ENCODE results near the gene RTL10. TPM values are rescaled to one million over a fixed set of nuclear protein-coding genes. Genes with fewer than 3 reads are reported as not detected.

The RTL10 gene
- total and polyA plus RNA-seq, 2 experiments from 2014 or later, result 13.0 to 15.9 TPM

DNA sequence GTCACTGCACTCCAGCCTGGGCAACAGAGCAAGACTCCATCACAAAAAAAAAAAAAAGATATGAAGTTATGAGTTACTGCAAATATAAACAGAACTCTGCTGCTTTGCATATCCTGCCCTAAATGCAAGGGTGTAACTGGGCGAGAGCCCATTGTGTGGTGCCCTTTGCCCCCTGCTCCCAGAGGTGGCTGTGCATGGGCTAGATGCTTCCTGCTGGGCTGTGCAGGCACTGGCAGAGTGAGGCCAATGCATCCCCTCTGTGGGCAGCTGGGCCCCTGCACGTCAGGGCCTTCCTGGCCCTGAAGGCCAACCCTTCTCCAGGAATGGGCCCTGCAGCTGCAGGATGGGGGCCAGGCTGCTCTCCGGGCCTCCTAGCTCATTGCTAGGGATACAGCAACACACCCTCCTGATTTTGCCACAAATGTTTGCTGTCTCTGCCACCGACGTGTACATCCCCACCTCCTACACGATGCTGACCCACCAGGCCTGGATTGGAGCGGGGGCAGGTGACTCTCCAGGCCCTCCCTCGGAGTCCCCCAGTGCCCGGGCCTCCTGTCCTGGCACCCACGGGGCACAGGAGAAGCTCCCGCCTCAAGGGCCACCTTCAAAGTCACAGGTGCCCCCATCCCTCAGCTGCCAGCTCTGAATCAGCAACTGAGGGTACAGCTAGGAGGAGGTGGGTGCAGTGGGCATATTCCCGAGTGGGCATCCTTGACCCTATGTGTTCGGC lies 46.2 kb upstream of the RTL10 start:
- Histone ChIP-seq H3K36me3 (replicated peaks; ENCODE audit: insufficient read depth, low read depth) (no peaks in the 10 kb centered on the region), H3K4me1 (ENCODE audit: insufficient read depth) (peaks cover 14% of the 10 kb centered on the region)
- 93% methylated on average over 13 of the region's 13 CpGs for WGBS (ENCODE audit: low lambda C conversion rate, missing lambda C conversion rate)

DNA sequence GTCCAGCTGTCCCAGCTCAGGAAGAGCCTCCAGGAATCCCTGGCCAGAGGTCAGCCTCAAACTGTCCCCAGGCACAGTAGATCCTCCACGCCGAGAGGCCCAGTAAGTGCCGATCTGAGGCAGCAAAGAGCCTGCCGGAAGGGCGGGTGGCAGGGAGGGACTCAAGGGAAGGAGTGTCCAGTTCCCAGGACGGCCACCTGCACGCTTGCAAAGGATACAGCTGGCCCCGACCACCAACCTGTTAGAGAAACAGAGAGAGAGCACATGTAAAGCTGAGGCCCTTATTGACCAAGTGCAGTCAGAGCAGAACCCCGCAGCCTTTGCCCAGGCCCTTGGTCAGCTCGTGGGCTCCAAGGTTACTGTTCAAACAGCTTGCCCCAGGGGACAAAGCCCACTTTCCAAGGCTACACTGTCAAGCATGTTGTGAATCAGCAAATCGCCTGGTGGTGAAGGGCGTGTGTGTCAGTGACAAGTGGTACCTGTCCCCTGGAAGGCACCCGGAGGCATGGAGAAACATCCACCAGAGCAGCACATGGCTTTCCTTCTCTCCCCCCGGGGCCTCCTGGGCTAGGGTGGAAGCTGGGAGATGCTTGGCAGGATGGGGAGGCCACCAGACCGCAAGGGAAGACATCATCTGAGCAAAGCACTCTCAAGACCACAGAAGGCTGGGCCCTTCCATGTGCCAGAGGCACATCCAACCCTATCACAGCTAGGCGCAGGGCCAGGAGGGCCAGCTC lies 44.3 kb upstream of the RTL10 start:
- Histone ChIP-seq H3K4me1 (ENCODE audit: insufficient read depth) (no peaks in the 10 kb centered on the region), H3K36me3 (replicated peaks; ENCODE audit: insufficient read depth, low read depth) (no peaks in the 10 kb centered on the region), H3K9me2 (replicated peaks; ENCODE audit: insufficient read depth) (no peaks in the 10 kb centered on the region), H3K79me2 (no peaks in the 10 kb centered on the region), H2AFZ (no peak overlapping the region), H3K27me3 (no peaks in the 10 kb centered on the region), H3K9me3 (ENCODE audit: low read depth) (no peaks in the 10 kb centered on the region), H3K27ac (no peak overlapping the region), H3K4me3 (no peak overlapping the region), H3K4me2 (no peak overlapping the region), H4K20me1 (ENCODE audit: insufficient read depth, poor library complexity, severe bottlenecking) (no peaks in the 10 kb centered on the region)
- WGBS (ENCODE audit: low lambda C conversion rate, missing lambda C conversion rate), result 83% methylated on average over 16 of the region's 16 CpGs
- no peak for TF ChIP-seq EZH2 (IDR thresholded peaks at IDR 0.05; ENCODE audit: borderline replicate concordance)
- TF ChIP-seq, protein P1, sequence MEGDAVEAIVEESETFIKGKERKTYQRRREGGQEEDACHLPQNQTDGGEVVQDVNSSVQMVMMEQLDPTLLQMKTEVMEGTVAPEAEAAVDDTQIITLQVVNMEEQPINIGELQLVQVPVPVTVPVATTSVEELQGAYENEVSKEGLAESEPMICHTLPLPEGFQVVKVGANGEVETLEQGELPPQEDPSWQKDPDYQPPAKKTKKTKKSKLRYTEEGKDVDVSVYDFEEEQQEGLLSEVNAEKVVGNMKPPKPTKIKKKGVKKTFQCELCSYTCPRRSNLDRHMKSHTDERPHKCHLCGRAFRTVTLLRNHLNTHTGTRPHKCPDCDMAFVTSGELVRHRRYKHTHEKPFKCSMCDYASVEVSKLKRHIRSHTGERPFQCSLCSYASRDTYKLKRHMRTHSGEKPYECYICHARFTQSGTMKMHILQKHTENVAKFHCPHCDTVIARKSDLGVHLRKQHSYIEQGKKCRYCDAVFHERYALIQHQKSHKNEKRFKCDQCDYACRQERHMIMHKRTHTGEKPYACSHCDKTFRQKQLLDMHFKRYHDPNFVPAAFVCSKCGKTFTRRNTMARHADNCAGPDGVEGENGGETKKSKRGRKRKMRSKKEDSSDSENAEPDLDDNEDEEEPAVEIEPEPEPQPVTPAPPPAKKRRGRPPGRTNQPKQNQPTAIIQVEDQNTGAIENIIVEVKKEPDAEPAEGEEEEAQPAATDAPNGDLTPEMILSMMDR (IDR thresholded peaks at IDR 0.05; ENCODE audit: poor library complexity), result no peak
- TF ChIP-seq EZH2phosphoT487 (IDR thresholded peaks at IDR 0.05; ENCODE audit: low read depth, severe bottlenecking, unreplicated experiment), result no peak
- DNase-seq (ENCODE audit: low spot score), result no peak

More for the DNA sequence above, 46.2 kb upstream of the RTL10 start:
- Histone ChIP-seq H3K27me3 (peaks cover 3% of the 10 kb centered on the region), H3K9me2 (replicated peaks; ENCODE audit: insufficient read depth) (no peaks in the 10 kb centered on the region), H3K27ac (no peak overlapping the region), H3K4me3 (no peak overlapping the region), H3K4me2 (no peak overlapping the region), H3K79me2 (no peaks in the 10 kb centered on the region), H4K20me1 (ENCODE audit: insufficient read depth, poor library complexity, severe bottlenecking) (no peaks in the 10 kb centered on the region), H2AFZ (no peak overlapping the region), H3K9me3 (ENCODE audit: low read depth) (no peaks in the 10 kb centered on the region)
- TF ChIP-seq, protein P1 (IDR thresholded peaks at IDR 0.05; ENCODE audit: poor library complexity), result no peak
- no peak for TF ChIP-seq EZH2phosphoT487 (IDR thresholded peaks at IDR 0.05; ENCODE audit: low read depth, severe bottlenecking, unreplicated experiment)
- no peak for TF ChIP-seq EZH2 (IDR thresholded peaks at IDR 0.05; ENCODE audit: borderline replicate concordance)
- DNase-seq (ENCODE audit: low spot score), result no peak

DNA sequence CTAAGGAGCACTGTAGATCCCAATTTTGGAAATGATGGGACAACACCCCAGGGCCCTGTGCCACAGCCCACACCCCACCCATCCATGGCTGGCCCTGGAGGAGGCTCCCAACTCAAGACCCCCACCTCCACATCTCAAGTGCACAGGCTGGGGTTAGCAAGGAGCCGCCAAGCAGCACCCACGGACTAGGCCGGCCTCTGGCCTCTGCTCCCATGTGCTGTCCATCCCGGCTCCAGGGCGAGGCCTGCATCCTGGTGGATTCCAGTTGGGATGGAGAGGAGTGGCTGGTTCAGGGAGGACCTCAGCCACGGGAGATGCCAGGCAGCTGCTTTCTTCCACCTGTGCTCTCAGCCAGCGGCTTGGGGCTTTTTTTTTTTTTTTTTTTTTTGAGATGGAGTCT lies 43.5 kb upstream of the RTL10 start:
- no peaks in the 10 kb centered on the region for H3K9me2 ChIP-seq (replicated peaks; ENCODE audit: insufficient read depth)
- no peak for DNase-seq (ENCODE audit: low spot score)
- 88% methylated on average over 7 of the region's 7 CpGs for WGBS (ENCODE audit: low lambda C conversion rate, missing lambda C conversion rate)
- H2AFZ ChIP-seq, result no peak overlapping the region
- H3K4me2 ChIP-seq, result no peak overlapping the region
- no peak overlapping the region for H3K27ac ChIP-seq
- H3K36me3 ChIP-seq (replicated peaks; ENCODE audit: insufficient read depth, low read depth), result no peaks in the 10 kb centered on the region
- H3K4me1 ChIP-seq (ENCODE audit: insufficient read depth), result no peaks in the 10 kb centered on the region
- TF ChIP-seq, protein P1 (IDR thresholded peaks at IDR 0.05; ENCODE audit: poor library complexity), result no peak
- TF ChIP-seq EZH2 (IDR thresholded peaks at IDR 0.05; ENCODE audit: borderline replicate concordance) (no peak), EZH2phosphoT487 (IDR thresholded peaks at IDR 0.05; ENCODE audit: low read depth, severe bottlenecking, unreplicated experiment) (no peak)
- no peaks in the 10 kb centered on the region for H3K79me2 ChIP-seq
- H3K4me3 ChIP-seq, result no peak overlapping the region
- no peaks in the 10 kb centered on the region for H3K9me3 ChIP-seq (ENCODE audit: low read depth)
- H4K20me1 ChIP-seq (ENCODE audit: insufficient read depth, poor library complexity, severe bottlenecking), result no peaks in the 10 kb centered on the region
- H3K27me3 ChIP-seq, result no peaks in the 10 kb centered on the region
